HG03066 (cell line): ENCODE data around the gene ANKRD36B.
"Not testable (repeated sequence)": the region's sequence is repeated elsewhere in the genome, so short reads cannot be mapped to it uniquely, and the experiment has no call there.

Source experiments
- ATAC-seq: cut with Tn5 transposase; IDR thresholded peaks from one replicate; pipeline ENCODE4 v1.9.1; 2021; ENCODE audit warnings: low read depth; ENCODE audit not compliant: unreplicated experiment

Gene ANKRD36B

GRCh38 chr2:97589598-97590510 is at the start of gene ANKRD36B:
Gene ANKRD36B (minus strand): TSS chr2:97589877. CDS start chr2:97589685, 192 bp downstream.
- peak; percentile 58 for ATAC-seq

- not testable (repeated sequence) for ATAC-seq
These were observed 36.4 kb upstream of the ANKRD36B start for GRCh38 chr2:97626049-97626430.

GRCh38 chr2:97625354-97626048 is 35.8 kb upstream of the ANKRD36B start:
- ATAC-seq, result not testable (repeated sequence)

GRCh38 chr2:97622976-97623375 is 33.3 kb upstream of the ANKRD36B start:
- ATAC-seq, result not testable (repeated sequence)

GRCh38 chr2:97620492-97620891 is 30.8 kb upstream of the ANKRD36B start:
- not testable (repeated sequence) for ATAC-seq

GRCh38 chr2:97618939-97619827 is 29.5 kb upstream of the ANKRD36B start:
- ATAC-seq, result not testable (repeated sequence)

- no peak for ATAC-seq
These were observed 28.2 kb upstream of the ANKRD36B start for GRCh38 chr2:97617911-97618310.

- not testable (repeated sequence) for ATAC-seq
These were observed 26.1 kb upstream of the ANKRD36B start for GRCh38 chr2:97615746-97616145.

- not testable (repeated sequence) for ATAC-seq
These were observed 22.2 kb upstream of the ANKRD36B start for GRCh38 chr2:97611895-97612294.

- not testable (repeated sequence) for ATAC-seq
These were observed 19.1 kb upstream of the ANKRD36B start for GRCh38 chr2:97608745-97609144.

GRCh38 chr2:97605524-97606339 is 16.1 kb upstream of the ANKRD36B start:
- ATAC-seq, result not testable (repeated sequence)

GRCh38 chr2:97605109-97605508 is 15.4 kb upstream of the ANKRD36B start:
- ATAC-seq, result not testable (repeated sequence)

- ATAC-seq, result not testable (repeated sequence)
These were observed 11.9 kb upstream of the ANKRD36B start for GRCh38 chr2:97601537-97601936.

GRCh38 chr2:97596180-97596579 is 6.5 kb upstream of the ANKRD36B start:
- ATAC-seq, result not testable (repeated sequence)

- not testable (repeated sequence) for ATAC-seq
These were observed 3.8 kb upstream of the ANKRD36B start for GRCh38 chr2:97593520-97593919.

- peak; percentile 54 for ATAC-seq
These were observed 1.1 kb upstream of the ANKRD36B start for GRCh38 chr2:97590515-97591394.

GRCh38 chr2:97589257-97589597 is 450 bp downstream of the ANKRD36B start:
- ATAC-seq, result not testable (repeated sequence)

- not testable (repeated sequence) for ATAC-seq
These were observed 24.0 kb downstream of the ANKRD36B start for GRCh38 chr2:97565674-97566073.

GRCh38 chr2:97552406-97552805 is 37.3 kb downstream of the ANKRD36B start:
- not testable (repeated sequence) for ATAC-seq
